Putamen (tissue), 1 donor: ENCODE results near the gene DOCK1.

Experiments used
- DNase-seq: peaks from one replicate; pipeline ENCODE4 v3.0.0-alpha.2; 2016; ENCODE audit warnings: low spot score

The DOCK1 gene

DNA sequence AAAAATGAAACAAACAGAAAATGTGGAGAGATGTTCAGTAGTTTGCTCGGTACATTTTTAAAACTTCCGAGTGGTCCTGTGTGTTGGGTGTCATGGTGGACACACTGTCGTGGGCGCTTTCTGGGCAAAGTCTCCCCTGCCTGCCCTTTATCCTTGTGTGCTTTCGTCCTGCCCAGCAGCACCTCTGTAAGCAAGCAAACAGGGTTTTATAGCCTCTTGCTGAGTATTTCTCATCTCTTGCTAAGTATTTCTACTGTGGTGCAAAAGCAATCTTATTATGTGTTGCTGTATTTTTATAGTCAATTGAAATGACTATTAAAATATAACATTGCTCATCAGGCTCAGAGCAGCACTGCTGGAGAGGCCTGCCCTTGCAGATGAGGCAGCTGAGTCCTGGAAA, 48.7 kb downstream of the DOCK1 start:
- no peak for DNase-seq

DNA sequence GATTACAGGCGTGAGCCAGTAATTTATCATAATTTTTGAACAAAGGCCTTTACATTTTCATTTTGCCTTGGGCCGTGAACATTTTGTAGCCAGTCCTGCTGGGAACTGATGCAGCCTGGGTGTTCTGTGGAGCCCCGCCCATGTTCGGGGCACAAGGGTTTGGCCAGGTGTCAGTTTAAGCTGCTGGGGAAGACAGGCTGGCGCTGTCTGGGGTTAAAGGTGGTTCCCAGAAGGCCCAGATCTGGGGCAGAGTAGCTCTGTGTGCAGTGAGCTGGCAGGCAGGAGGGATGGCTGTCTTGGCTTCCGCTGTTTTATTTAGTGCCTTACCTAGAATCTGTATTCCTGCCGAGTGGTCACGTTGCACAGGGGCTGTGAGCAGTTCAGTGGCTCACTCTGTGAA, 50.2 kb downstream of the DOCK1 start:
- DNase-seq, result no peak

DNA sequence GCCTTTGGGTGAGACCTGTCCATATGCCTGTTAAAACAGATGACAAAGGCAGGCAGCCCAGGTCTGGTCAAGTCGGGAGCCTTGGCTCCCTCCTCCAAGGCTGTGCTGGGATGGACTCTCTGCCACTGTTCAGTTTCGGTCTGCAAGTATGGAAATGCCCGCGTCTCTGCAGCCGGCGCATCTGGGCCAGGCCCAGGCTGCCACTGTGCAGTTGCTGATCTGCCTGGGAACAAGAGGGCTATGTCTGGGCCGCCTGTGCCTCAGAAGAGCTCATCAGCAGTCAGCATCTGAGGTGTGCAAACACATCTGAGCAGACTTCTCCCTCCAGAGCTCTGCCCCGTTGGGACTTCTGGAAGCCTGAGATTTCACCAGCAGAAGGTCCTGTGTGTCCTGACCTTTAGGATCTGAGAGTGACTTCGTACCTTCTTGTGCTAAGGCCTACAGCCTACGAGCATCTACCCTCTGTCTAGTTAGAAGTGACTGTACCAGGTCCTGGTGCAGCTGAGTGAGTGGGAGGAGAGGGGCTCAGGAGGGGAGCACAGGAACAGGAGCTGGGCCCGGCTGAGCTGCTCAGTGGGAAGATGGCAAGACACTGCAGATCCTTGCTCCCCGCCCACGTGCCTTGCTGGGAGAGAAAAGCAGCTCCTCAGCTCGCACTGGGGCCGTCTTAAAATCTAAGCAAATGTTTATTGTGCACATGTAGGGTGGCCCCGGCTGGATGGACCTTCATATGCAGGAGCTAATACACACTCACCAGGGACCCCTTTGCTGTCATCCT, 50.9 kb downstream of the DOCK1 start:
- DNase-seq, result peak; percentile 69

DNA sequence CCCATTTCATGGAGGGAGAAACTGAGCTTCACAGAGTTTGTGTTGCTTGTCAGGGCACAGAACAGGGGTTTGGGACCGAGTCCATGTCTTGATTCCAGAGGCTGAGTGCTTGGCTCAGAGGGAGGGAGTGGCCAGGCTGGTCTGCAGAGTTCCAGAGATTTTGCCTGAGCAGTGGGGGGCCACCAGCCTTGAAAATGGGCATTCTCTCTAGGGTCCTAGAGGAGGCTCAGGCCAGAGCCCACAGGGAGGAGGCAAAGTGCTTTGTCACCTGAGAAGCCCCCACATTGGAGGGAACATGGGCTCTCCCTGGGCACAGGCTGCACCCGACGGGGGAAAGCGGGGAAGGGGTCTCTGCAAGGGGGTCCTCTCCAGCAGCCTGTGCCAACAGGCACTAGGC, 51.5 kb downstream of the DOCK1 start:
- DNase-seq, result no peak

DNA sequence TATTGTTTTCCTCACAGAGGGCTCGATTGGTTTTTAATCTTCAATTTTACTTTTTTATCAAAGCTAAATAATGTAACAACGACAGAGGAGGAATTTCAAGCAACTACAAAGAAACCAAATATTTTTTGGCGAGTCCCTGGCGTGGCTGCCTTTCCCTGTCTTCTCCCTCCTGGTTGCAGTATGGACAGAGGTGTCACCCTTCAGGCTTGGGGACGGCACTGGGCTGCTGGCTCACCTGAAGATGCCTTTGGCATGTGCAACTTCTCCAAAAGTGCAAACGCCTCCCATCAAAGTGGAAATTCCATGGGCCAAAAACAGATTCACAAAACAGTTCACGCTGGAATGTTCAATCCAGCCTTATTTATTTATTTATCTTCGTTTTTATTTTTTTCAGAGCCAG, 51.9 kb downstream of the DOCK1 start:
- DNase-seq, result no peak

DNA sequence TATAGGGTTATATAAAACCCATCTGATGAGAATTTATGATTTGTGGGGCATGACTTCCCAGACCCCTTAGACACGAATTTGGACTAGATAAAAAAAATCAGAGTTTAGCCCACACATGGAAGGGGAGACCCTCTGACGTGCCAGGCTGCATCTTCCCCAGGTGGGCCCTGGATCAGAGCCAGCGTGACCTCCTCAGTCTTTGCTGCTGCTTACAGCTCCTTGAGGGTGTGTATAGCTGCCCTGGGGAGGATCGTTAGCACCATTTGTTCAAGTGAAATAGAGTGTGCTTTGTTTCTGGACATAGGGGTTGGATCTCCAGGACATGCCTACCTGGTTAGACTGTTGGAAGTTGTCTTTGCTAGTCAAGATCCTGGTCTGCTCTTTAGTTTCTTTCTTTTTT, 54.2 kb downstream of the DOCK1 start:
- DNase-seq, result no peak

DNA sequence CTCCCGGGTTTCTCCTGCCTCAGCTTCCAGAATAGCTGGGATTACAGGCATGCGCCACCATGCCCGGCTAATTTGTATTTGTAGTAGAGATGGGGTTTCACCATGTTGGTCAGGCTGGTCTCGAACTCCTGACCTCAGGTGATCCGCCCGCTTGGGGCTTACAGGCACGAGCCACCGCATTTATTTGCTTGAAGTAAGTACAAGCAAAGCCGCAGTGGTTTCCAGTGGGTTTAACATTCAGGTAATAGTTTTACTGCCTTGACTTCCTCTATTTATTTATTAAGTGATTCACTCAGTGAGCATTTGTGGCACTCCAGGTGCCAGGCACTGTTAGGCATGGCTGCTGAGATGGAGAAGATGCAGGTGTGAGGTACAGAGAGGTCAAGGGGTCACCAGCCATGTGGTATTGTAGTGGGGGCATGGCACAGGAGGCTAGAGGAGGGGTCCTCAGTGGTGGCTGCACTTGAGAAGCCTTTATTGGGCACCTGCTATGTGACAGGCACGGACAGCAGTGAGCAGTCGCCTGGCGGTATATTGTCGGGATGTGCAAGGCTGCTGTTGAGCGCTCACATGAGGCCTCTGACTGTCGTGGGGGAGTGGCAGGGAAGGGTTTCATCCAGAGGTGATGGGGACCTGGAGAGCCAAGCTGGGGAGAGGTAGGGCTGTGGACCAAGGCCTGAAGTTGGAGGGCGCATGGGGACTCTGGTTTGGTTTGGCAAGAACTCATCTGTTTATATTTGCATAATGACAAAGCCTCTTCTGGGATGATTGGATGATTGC, 54.9 kb downstream of the DOCK1 start:
- DNase-seq, result no peak

DNA sequence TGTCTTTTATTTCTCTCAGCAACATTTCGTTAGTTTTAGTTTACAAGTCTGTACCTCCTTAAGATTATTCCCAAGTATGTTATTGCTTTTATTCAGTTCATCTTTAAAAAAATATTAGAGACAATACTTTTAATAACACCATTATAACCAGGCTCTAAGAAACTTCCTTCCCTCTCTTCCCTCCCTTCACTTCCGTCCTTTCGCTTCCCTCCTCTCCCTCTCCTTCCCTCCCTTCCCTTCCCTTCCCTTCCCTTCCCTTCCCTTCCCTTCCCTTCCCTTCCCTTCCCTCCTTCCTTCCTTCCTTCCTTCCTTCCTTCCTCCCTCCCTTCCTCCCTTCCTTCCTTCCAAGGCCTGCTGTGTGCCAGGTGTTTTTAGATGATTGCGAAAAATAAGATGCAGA, 58.1 kb downstream of the DOCK1 start:
- DNase-seq, result no peak

DNA sequence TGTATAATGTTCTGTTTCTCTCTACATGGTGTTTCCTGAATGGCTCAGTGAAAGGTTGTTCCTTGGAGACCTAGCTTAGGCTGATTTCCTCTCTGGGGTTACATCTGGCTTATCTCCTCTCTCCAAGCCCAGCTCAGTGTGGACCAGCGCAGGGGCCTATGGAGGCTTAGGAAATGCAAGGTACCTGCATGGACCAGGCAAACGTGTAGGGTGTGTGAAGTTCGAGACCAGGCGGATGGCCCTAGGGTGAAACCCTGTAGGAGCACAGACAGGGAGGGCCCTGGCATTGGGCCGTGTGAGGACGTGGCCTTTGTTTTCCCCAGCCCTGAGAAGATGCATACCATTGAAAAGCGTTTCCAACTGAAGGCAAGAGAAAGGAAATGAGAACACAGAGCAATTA, 59.0 kb downstream of the DOCK1 start:
- DNase-seq, result no peak

DNA sequence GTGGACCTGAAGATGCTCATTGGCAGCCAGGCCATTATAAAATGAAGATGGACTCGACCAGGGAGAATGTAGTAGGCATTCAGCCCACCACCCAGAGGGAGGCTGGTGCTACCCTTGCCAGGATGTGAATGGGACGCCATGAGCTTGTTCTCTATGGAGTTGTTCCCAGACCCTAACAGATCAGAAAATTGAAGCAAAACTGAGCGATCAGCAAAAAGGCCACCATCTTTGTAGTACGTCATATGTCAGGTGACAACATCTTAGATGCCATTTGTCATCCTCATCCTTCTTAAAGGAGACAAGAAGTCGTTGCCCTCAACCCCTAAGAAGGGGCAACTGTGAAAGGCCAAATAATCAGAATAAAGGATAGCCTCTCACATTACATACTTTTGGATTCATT, 61.7 kb downstream of the DOCK1 start:
- no peak for DNase-seq

DNA sequence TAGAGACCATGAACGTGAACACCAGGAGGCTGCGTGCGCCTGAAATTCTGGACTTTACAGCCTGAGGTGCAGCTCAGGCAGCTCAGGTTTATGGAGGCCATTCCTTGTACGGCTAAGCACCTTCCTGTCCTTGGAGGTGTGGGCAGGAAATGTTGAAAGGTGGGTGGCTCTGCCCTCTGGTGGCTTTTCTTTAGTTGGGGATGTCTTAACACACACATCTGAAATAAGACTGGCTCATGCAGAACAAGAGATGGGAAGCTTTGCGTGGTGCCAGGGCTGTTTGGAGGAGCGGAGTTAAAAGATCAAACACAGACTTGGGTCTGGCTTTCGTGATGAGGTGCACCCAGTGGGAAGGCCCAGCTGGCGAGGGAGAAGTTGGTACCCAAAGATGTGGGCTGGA, 64.1 kb downstream of the DOCK1 start:
- no peak for DNase-seq

DNA sequence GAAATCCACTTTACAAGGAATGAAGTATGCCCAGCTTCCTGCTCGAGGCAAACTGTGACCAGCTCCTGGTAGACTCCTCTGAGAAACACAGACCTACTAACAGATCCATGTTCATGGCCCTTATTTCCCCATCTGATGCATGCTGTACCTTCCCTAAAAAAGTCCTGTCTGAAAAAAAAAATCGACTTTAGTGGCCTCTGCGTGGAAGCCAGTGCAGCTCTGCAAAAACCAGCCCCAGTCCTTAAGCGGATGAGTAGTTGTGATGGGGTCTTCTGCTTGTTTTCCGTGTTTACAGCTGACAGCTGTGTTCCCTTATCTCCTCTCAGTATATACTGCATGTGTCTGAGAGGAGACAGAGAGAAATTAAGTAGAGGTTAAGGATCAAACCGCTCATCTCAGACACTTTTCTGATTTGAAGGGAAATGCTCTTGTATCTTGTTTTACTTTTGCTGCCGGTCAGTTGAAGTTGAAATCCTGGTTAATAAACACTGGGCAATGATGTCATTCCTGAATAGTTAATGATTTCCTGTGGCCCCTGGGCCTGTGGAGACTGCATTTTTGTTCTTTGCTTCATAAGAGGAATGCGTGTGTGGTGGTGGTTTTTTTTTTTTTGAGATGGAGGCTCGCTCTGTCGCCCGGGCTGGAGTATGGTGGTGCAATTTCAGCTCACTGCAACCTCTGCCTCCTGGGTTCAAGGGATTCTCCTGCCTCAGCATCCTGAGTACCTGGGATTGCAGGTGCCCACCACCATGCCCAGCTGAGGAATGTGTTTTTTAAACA, 67.6 kb downstream of the DOCK1 start:
- no peak for DNase-seq

DNA sequence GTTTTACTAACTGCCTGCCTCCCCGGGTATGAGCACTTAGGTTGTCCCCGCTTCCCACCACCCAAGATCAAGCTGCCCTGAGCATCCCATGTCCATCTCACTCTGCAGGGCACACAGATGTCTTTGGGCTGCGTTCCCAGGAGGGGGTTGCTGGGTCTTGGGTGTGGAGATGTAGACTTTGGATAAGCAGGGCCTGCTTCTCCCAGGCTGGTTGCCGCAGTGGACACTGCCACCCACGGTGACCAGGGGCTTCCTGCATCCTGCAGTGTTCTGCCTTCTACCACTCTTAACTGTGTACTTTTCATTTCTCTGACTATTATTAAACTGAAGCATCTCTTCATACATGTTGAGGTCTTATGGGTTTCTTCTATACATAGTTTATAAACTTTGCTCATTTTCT, 70.0 kb downstream of the DOCK1 start:
- DNase-seq, result no peak

DNA sequence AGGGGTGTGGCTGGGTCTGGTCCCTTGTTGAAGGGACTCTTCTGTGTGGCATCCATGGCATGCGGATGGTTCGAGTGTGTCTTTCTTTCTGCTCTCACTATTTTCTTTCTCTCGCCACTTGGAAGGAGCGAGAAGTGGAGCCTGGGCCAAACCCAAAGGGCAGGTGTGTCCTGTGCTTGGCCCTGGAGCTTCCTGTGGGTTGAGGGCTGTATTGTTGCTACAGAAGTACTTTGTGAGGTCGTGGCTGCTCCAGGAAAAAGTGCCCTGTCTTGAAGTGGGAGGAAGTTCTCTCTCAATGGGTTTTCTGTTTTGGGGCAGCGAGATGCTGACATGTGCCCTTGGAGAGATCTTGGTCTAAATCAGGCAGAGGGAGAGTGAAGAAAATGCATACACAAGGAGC, 72.0 kb downstream of the DOCK1 start:
- DNase-seq, result no peak

DNA sequence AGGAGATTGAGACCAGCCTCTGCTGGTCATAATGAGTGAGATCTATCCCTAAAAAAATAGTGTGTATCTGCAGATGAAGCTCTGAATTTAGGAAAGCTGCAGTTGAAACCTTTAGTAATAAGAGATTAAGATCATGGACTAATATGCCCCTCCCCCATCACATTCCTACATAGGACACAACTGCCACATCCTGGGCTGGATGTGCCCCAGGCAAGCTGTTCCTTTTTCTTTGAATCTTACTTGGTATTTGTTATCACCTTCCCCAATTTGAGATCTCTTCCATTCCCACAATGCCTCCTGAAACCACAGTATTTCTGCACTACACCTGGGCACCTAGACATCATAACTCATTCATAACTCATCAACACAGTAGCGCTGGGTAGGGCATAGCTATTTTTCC, 74.1 kb downstream of the DOCK1 start:
- DNase-seq, result no peak

DNA sequence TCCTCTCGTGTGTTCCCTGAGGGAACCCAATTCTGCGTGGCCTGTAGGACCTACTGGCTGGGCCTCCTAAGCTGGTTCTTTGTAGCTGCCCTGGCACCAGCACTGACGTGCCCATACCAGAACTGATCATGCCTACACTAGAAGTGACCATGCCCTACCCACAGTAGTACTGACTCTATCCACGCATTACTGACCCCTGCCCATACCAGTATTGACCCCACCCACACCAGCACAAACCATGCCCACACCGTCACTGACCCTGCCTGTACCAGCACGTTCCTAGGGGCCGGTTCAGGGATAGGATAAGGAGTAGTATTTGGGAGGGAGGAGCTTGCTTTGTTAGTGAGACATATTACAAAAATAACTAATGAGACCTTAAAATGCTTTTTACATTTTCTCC, 88.0 kb downstream of the DOCK1 start:
- DNase-seq, result no peak

DNA sequence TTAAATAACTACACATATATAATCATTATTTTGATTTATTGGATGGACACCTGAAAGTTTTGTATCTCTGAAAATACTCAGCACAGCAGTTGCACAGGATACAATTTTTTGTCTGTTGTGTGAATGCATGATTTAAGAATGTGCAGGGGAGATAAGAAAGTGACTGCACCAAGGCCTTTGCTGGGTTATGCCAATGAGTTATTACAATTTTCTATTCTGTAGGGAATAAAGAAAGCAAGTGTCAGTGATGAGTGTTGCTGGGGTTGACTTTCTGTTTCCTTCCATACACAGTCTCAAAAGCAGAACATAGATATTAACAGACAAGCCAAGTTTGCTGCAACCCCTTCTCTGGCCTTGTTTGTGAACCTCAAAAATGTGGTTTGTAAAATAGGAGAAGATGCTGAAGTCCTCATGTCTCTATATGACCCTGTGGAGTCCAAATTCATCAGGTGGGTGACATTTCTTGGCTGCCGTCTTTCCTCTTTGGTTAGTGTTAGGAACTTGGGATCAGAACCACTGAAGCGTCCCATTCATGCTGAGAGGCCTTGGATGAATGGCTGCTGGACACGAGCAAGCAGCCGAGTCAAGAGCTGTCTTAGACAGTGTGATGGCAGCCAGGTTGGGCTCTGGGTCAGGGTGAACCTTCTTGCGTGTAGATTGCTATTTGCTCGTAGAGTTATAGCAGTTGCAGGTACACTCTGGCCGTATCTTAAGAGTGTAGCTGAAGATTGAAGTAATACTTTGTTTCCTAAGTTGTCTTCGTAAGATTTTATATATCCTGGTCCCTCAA, 92.8 kb downstream of the DOCK1 start:
- no peak for DNase-seq

DNA sequence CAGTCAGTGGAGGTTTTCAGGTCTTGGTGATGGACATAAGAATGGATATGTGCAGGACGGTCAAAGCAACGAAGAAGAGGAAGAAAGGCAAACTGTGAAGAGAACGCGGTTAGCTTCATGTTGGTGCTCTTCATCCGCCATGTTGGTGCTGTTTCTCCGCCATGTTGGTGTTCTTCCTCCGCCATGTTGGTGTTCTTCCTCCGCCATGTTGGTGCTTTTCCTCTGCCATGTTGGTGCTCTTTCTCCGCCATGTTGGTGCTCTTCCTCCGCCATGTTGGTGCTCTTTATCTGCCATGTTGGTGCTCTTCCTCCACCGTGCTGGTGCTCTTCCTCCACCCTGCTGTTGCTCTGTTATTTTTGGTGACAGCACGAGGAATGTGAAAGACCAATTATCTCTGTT, 95.4 kb downstream of the DOCK1 start:
- no peak for DNase-seq

DNA sequence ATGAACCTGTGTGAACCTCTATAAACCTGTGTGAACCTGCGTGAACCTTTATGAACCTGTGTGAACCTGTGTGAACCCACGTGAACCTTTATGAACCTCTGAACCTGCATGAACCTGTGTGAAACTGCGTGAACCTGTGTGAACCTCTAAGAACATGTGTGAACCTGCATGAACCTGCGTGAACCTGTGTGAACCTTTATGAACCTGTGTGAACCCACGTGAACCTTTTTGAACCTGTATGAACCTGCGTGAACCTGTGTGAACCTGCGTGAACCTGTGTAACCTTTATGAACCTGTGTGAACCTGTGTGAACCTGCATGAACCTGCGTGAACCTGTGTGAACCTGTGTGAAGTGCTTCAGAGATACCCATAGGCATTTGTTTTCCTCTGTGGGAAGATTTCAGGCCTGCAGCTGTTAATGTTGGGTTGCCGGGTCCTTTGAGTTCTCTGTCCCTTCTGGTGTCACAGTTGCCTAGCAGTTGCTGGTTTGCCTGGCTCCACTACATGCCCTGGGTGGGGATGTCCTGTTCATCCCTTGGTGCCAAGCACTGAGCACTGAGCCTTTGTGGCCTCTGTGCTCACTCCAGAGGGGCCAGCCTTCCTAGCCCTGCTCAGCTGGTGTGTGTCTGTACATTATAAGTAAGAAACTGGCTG, 97.9 kb downstream of the DOCK1 start:
- no peak for DNase-seq

DNA sequence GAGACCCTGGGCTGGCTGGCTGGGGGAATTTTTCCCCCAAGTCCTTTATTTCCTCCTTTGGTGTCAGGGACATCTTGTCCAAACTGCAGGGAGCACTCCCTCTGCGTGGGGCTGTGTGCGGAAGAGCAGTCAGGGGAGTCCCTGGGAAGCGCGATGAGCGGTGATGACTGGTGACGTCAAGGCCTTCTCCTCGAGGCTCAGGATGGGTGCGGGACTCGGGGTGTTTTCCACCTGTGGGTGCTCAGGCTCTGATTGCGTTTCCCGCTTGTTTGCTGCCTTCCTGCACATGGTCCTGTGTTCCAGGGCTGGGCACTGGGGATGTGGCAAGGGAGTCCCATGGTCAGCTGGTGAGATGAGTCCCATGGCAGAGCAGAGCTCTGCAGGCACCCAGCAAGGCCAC, 101.2 kb downstream of the DOCK1 start:
- no peak for DNase-seq

DNA sequence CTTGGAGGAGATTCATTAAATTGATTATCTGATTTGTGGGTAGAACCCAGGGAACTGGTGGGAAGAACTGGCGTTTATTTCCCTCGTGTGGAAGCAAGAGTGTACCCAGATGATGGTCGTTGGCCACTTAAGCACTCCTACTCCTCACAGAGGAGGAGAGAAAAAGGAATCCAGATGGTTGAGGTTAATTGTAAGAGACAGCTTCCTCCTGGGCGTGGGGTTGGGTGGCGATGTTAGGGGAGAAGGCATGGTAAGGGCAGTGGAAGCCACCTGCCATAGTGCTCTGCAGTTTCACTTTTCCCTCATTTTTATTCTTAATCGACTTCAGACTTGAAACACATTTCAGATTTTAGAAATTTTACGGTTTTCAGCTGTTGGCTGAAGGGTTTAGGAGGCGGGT, 104.1 kb downstream of the DOCK1 start:
- no peak for DNase-seq

DNA sequence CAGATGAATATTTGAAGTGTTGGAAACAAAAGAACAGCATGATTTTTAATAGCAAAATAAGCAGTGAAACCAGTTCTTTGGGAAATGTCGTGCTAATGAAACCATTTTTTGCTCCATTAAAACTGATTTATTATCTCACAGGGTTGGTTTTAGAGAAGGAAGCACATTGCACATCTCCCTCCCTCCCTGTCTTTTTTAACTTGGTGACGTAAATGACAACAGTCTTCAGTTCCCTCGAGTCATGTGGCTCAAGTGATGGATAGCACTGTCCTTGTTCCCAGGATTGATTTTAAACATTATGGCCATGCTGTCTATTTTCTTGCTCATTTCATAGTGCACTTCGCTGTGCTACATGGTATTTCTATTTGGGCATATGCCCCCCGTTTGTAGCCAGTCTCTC, 105.9 kb downstream of the DOCK1 start:
- DNase-seq, result no peak
